ENCODE data around the gene PLCB2. TPM values are rescaled to one million over a fixed set of nuclear protein-coding genes. Genes with fewer than 3 reads are reported as not detected.

The PLCB2 gene
- total RNA-seq, 2 donors from 2014 or later = 1.9 to 8.4 TPM

DNA sequence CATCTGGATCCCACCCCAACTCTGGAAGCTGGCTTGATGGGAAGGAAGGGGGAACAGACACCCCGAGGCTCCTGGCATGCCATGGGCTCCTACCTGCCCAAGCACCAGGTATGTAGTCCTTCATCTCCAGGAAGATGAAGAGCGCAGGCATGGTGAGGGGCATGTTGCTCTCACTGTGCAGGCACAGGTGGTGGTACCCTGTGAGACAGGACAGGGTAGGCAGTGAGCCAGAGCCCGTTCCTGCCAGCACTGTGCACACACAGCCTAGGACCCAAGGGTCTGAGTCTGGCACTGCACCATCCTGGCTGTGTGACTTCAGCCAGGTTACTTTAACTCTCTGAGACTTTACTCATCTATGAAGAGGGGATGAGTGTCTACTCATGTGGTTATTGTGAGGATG is 15.5 kb downstream of the PLCB2 start:
- H3K4me1 ChIP-seq = peaks cover 0 to 47% of the 10 kb centered on the region in 2 donors
- H3K9me3 ChIP-seq = no peaks in the 10 kb centered on the region
- H3K27ac ChIP-seq = no peak overlapping the region
- H3K36me3 ChIP-seq = no peaks in the 10 kb centered on the region
- no peaks in the 10 kb centered on the region for H3K27me3 ChIP-seq
- H3K4me3 ChIP-seq = no peak overlapping the region
- DNase-seq (ENCODE audit: low spot score) = no peak
- TF ChIP-seq, protein P1, sequence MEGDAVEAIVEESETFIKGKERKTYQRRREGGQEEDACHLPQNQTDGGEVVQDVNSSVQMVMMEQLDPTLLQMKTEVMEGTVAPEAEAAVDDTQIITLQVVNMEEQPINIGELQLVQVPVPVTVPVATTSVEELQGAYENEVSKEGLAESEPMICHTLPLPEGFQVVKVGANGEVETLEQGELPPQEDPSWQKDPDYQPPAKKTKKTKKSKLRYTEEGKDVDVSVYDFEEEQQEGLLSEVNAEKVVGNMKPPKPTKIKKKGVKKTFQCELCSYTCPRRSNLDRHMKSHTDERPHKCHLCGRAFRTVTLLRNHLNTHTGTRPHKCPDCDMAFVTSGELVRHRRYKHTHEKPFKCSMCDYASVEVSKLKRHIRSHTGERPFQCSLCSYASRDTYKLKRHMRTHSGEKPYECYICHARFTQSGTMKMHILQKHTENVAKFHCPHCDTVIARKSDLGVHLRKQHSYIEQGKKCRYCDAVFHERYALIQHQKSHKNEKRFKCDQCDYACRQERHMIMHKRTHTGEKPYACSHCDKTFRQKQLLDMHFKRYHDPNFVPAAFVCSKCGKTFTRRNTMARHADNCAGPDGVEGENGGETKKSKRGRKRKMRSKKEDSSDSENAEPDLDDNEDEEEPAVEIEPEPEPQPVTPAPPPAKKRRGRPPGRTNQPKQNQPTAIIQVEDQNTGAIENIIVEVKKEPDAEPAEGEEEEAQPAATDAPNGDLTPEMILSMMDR (IDR thresholded peaks at IDR 0.05) = no peak

DNA sequence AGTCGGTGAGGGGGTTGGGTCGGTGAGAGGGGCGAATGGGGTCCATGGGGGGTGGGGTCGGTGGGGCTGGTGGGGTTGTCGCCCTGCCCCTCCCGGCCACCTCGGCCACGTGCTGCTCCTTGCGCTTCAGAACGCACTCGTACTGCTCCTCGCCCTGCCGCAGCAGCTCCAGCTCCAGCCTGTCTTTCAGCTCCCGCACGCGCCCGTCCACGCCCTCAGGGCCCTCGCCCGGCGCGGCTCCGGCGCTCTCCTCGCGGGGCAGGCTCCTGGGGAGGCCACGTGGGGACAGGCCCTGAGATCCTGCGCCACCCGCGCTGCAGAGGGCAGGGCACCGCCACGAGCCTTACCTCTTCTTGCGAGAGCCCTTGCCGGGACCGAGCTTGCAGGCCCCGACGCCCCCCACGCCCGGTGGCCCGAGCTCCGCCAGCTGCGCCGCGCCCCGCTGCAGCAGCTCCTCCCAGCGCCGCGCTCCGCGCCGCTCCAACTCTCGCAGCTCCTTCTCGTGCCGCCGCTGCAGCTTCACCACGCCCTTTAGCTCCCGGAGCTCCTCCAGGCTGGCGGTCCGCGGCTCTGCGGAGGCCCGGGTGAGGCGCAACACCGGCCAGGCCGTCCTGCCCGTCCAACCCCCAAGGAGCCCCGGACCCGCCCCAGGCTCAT is 16.7 kb downstream of the PLCB2 start:
- Histone ChIP-seq H3K4me1 (peaks cover 0 to 49% of the 10 kb centered on the region in 2 donors), H3K36me3 (no peaks in the 10 kb centered on the region), H3K27ac (no peak overlapping the region), H3K9me3 (no peaks in the 10 kb centered on the region), H3K27me3 (no peaks in the 10 kb centered on the region), H3K4me3 (peak overlapping the region in 1 of 2 donors; percentile 43)
- TF ChIP-seq, protein P1 (IDR thresholded peaks at IDR 0.05) = no peak
- DNase-seq (ENCODE audit: low spot score) = no peak

DNA sequence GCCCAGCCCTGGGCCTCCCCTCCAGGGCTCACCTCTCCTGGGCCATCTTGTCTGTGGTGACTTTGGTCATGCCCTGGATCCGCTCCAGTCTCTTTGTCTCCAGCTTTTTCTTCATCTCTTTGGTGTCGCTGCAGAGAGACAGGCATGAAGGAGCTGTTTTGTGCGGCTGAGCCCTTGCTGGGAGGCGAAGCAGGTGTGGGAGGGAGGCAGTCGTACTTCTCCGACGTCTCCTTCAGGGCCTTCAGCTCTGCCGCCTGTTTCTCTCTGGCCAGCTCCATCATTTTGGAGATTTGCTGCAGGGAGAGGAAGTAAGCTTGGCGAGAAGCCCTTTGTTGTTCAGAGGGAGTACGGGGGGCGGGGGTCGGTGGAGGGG is 17.2 kb downstream of the PLCB2 start:
- peak overlapping the region in 1 of 2 donors; percentile 43 for H3K4me3 ChIP-seq
- TF ChIP-seq, protein P1 (IDR thresholded peaks at IDR 0.05) = no peak
- H3K27me3 ChIP-seq = no peaks in the 10 kb centered on the region
- H3K9me3 ChIP-seq = no peaks in the 10 kb centered on the region
- H3K36me3 ChIP-seq = no peaks in the 10 kb centered on the region
- no peak overlapping the region for H3K27ac ChIP-seq
- DNase-seq (ENCODE audit: low spot score) = no peak
- peaks cover 0 to 50% of the 10 kb centered on the region in 2 donors for H3K4me1 ChIP-seq

DNA sequence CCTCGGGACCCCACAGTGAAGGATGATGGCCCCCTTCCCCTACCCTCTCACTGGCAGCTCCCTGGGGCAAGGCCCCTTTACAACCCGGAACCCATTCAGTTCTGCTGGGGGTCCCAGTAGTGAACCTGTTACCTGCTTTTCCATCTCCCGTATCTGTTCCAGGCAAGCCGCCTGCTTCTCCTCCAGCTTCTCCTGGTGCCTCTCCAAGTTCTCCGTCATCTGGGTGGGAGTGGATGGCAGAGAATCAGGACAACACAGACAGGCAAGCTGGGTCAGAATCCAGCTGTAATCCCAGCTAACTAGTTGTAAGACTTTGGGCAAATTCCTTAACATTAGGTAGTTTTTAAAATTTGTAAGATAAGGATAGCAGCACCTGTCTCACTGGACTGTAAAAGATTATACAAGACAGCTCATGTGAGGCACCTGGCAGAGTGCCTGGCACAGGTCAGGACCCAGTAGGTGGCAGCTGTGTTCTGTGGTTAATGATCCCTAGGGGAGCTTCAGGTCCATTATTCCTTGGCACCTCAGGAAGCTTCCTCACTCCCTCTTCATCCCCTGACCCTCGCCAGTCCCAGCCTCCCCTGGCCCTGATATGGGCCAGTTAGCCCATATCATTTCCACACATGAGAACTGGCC is 18.5 kb downstream of the PLCB2 start:
- no peak overlapping the region for H3K4me3 ChIP-seq
- H3K27me3 ChIP-seq = no peaks in the 10 kb centered on the region
- no peak for DNase-seq (ENCODE audit: low spot score)
- peaks cover 0 to 47% of the 10 kb centered on the region in 2 donors for H3K4me1 ChIP-seq
- H3K36me3 ChIP-seq = no peaks in the 10 kb centered on the region
- TF ChIP-seq, protein P1 (IDR thresholded peaks at IDR 0.05) = no peak
- no peak overlapping the region for H3K27ac ChIP-seq
- H3K9me3 ChIP-seq = no peaks in the 10 kb centered on the region

DNA sequence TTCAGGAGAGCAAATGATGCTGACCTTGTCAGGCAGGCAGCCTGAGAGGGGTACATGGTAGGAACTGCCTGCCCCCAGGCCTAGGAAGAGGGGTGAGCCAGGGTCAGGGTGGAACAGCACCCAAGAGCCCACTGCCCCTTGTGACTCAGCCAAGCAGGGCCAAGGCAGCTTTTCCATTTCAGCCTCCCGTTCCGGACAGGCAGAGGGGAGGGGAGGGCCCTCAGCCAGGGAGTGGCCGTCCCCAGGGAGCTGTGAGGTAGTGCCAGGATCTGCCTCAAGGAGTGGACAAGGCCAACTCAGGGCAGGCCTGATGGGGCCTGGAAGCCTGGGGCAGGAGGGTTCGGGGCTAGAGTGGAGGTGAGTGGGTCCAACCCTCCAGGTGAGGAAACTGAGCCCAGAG is 19.8 kb downstream of the PLCB2 start:
- Histone ChIP-seq H3K36me3 (no peaks in the 10 kb centered on the region), H3K9me3 (no peaks in the 10 kb centered on the region), H3K27me3 (peaks cover 0 to 2% of the 10 kb centered on the region in 2 donors), H3K4me1 (peaks cover 0 to 48% of the 10 kb centered on the region in 2 donors), H3K27ac (no peak overlapping the region), H3K4me3 (no peak overlapping the region)
- no peak for DNase-seq (ENCODE audit: low spot score)
- TF ChIP-seq, protein P1 (IDR thresholded peaks at IDR 0.05) = no peak

Measured in right atrium auricular region (tissue), 2 donors.